DND-41 (cell line): ENCODE measurements around the gene KBTBD4.

Experiments
- ATAC-seq: fragments of 200-7000 bp; cut with Tn5 transposase; 3 replicates; pipeline ENCODE4 v1.9.1; 2021; ENCODE audit warnings: low read depth; ENCODE audit not compliant: insufficient read depth
- DNase-seq: peaks from one replicate; pipeline ENCODE4 v3.0.0-alpha.2; 2020
- H2AFZ ChIP-seq: 2 replicates; pipeline ENCODE4 v1.6.0; 2012; ENCODE audit warnings: low read depth, low read length
- H3K27ac ChIP-seq: 2 replicates; pipeline ENCODE4 v1.5.1; 2012; ENCODE audit warnings: low read length, inconsistent platforms
- H3K27me3 ChIP-seq: fragments of 200-600 bp; sonication (generic); 2 replicates; pipeline ENCODE4 v1.6.0; 2012; ENCODE audit warnings: low read length, mild to moderate bottlenecking, inconsistent platforms; ENCODE audit not compliant: insufficient read depth, poor library complexity
- H3K36me3 ChIP-seq: 2 replicates; pipeline ENCODE4 v1.5.1; 2012; ENCODE audit warnings: low read length, inconsistent platforms; ENCODE audit not compliant: insufficient read depth
- H3K4me1 ChIP-seq: 2 replicates; pipeline ENCODE4 v1.5.1; 2012; ENCODE audit warnings: mild to moderate bottlenecking, low read length; ENCODE audit not compliant: insufficient read depth
- H3K4me2 ChIP-seq: 2 replicates; pipeline ENCODE4 v1.6.0; 2012; ENCODE audit warnings: mild to moderate bottlenecking, moderate library complexity, low read length, inconsistent platforms; ENCODE audit not compliant: insufficient read depth
- H3K4me3 ChIP-seq, 2 experiments: fragments of 200-600 bp in 1 of 2; shearing (Covaris generic) in 1 of 2; 2 replicates each; pipeline ENCODE4 v1.5.1; 2012 to 2016; ENCODE audit warnings: inconsistent platforms in 2 of 2, low read length in 2 of 2, mild to moderate bottlenecking in 2 of 2, low read depth in 1 of 2, moderate library complexity in 1 of 2
- H3K79me2 ChIP-seq: 2 replicates; pipeline ENCODE4 v1.6.0; 2012; ENCODE audit warnings: low read length, inconsistent platforms; ENCODE audit not compliant: insufficient read depth
- H3K9ac ChIP-seq: 2 replicates; pipeline ENCODE4 v1.6.0; 2012; ENCODE audit warnings: low read depth, mild to moderate bottlenecking, inconsistent platforms, low read length, moderate library complexity
- H3K9me3 ChIP-seq: 2 replicates; pipeline ENCODE4 v1.5.1; 2012; ENCODE audit warnings: low read length, moderate library complexity, mild to moderate bottlenecking, inconsistent platforms; ENCODE audit not compliant: insufficient read depth, severe bottlenecking
- H4K20me1 ChIP-seq: 2 replicates; pipeline ENCODE4 v1.6.0; 2012; ENCODE audit warnings: low read length; ENCODE audit not compliant: insufficient read depth
- EZH2 ChIP-seq: IDR thresholded peaks from 3 replicates; pipeline ENCODE4 v1.6.1; 2012; ENCODE audit warnings: borderline replicate concordance, low read depth, mild to moderate bottlenecking, moderate library complexity, low read length, inconsistent platforms; ENCODE audit not compliant: severe bottlenecking
- TF ChIP-seq, protein P1 (sequence below): IDR thresholded peaks from 2 replicates; pipeline ENCODE4 v1.5.1; 2012; ENCODE audit warnings: borderline replicate concordance, low read length, moderate library complexity, mild to moderate bottlenecking; ENCODE audit not compliant: poor library complexity, severe bottlenecking; ENCODE audit errors: extremely low read depth

KBTBD4 gene

DNA sequence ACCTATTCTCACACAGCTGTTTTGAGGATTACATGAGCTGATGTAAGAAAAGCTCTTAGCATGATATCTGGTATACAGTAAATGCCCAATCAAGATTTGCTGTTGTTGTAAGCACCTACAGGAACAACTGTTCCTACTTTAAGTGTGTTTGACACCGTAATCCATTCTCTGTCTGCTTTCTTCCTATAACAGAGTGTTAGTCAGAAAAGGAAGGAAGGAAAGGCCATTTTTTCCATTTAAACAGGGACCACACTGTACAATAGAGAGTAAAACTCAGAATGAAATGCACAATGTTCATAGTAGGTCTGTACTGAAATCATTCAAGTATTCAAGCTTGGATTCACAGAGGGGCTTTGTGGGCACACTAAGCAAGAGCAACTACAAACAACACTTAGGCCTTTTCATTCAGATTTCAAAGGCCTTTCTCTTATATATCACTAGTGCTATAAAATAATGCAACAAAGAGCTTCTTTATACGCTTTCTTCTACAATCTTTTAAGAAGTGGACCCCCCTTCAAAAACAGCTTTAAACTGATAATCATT lies 42.1 kb upstream of the KBTBD4 start:
- Histone ChIP-seq H4K20me1 (no peaks in the 10 kb centered on the region; the same call in 1 of the 2 replicates), H3K9ac (no peak overlapping the region), H3K4me1 (no peaks in the 10 kb centered on the region), H3K9me3 (no peaks in the 10 kb centered on the region), H3K27ac (no peak overlapping the region), H3K79me2 (no peaks in the 10 kb centered on the region), H3K4me2 (no peak overlapping the region), H2AFZ (no peak overlapping the region), H3K4me3 (no peak overlapping the region), H3K36me3 (peaks cover 87% of the 10 kb centered on the region), H3K27me3 (no peaks in the 10 kb centered on the region)
- TF ChIP-seq, protein P1, sequence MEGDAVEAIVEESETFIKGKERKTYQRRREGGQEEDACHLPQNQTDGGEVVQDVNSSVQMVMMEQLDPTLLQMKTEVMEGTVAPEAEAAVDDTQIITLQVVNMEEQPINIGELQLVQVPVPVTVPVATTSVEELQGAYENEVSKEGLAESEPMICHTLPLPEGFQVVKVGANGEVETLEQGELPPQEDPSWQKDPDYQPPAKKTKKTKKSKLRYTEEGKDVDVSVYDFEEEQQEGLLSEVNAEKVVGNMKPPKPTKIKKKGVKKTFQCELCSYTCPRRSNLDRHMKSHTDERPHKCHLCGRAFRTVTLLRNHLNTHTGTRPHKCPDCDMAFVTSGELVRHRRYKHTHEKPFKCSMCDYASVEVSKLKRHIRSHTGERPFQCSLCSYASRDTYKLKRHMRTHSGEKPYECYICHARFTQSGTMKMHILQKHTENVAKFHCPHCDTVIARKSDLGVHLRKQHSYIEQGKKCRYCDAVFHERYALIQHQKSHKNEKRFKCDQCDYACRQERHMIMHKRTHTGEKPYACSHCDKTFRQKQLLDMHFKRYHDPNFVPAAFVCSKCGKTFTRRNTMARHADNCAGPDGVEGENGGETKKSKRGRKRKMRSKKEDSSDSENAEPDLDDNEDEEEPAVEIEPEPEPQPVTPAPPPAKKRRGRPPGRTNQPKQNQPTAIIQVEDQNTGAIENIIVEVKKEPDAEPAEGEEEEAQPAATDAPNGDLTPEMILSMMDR = no peak
- no peak for TF ChIP-seq EZH2
- ATAC-seq (no peak), DNase-seq (no peak)

DNA sequence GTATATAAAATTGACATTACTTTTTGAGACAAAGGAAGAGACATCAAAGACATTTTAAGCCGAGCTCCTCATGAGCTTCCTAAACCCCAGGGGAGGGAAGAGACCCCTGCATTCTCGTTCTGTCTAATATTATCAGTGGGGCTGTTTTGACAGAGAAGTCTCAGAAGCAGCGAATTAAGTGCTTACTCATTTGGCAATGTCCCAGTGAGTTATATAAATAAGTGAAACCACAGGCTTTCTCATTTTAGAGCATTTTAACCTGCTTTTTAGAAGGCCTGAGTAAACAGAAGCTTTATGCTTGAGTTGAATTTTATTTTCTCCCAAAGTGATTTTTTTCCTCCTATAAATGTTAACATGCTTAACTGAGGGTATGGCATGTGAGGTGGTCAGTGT lies 38.6 kb upstream of the KBTBD4 start:
- Histone ChIP-seq H3K4me2 (no peak overlapping the region), H3K27me3 (no peaks in the 10 kb centered on the region), H3K4me1 (no peaks in the 10 kb centered on the region), H3K9ac (no peak overlapping the region), H3K27ac (no peak overlapping the region), H2AFZ (no peak overlapping the region), H3K79me2 (no peaks in the 10 kb centered on the region), H4K20me1 (no peaks in the 10 kb centered on the region), H3K4me3 (no peak overlapping the region), H3K36me3 (peaks cover 54% of the 10 kb centered on the region), H3K9me3 (no peaks in the 10 kb centered on the region)
- ATAC-seq (no peak), DNase-seq (no peak)
- TF ChIP-seq EZH2 = no peak
- TF ChIP-seq, protein P1 = no peak

DNA sequence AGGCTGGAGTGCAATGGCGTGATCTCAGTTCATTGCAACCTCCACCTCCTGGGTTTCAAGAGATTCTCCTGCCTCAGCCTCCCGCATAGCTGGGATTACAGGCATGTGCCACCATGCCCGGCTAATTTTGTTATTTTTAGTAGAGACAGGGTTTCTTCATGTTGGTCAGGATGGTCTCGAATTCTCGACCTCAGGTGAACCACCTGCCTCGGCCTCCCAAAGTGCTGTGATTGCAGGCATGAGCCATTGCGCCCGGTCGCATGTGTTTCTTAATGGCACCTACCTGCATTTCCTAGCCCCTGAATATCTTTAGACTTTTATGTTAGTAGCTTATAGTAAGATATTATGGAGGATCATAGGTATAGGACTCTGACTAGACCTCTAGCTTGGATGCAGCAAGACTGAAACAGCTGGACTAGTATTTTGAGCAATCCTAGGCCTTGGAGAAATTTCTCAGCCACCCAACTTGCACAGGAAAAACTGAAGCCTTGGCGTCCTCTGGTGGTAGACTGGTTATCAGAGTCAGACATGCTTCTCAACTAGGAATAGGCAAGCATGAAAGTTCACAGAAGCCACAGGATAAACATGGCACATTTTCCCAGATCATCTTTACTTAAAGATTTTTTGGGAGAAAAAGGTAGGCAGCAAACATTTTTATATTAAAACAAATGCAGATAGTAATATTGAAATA lies 38.1 kb upstream of the KBTBD4 start:
- H3K27ac ChIP-seq = no peak overlapping the region
- H3K4me1 ChIP-seq = no peaks in the 10 kb centered on the region
- H2AFZ ChIP-seq = no peak overlapping the region
- H3K79me2 ChIP-seq = no peaks in the 10 kb centered on the region
- no peak overlapping the region for H3K9ac ChIP-seq
- no peak overlapping the region for H3K4me2 ChIP-seq
- H3K9me3 ChIP-seq = no peaks in the 10 kb centered on the region
- DNase-seq (peak; percentile 30), ATAC-seq (peak; percentile 49; the same call in 1 of the 3 replicates)
- TF ChIP-seq EZH2 = no peak
- TF ChIP-seq, protein P1 = peak; percentile 52
- no peaks in the 10 kb centered on the region for H3K27me3 ChIP-seq
- H4K20me1 ChIP-seq = no peaks in the 10 kb centered on the region
- no peak overlapping the region for H3K4me3 ChIP-seq
- peaks cover 49% of the 10 kb centered on the region for H3K36me3 ChIP-seq
